Endothelial cell of umbilical vein (primary cell): Measurements from ENCODE around the gene LRRTM4.

Experiments
- EZH2 ChIP-seq: IDR thresholded peaks from 2 replicates; pipeline ENCODE4 v1.6.1; 2012; ENCODE audit warnings: borderline replicate concordance, low read depth, mild to moderate bottlenecking, moderate library complexity, low read length, inconsistent platforms; ENCODE audit not compliant: severe bottlenecking
- FOS ChIP-seq: IDR thresholded peaks from 2 replicates; pipeline ENCODE4 v1.6.1; 2011; ENCODE audit warnings: mild to moderate bottlenecking, low read length, moderate library complexity, borderline replicate concordance; ENCODE audit not compliant: insufficient read depth
- GATA2 ChIP-seq: IDR thresholded peaks from 2 replicates; pipeline ENCODE4 v1.7.0; 2011; ENCODE audit warnings: low read depth, mild to moderate bottlenecking, moderate library complexity, mixed read lengths, low read length; ENCODE audit not compliant: insufficient read length, insufficient read depth
- JUN ChIP-seq: IDR thresholded peaks from 2 replicates; pipeline ENCODE4 v1.6.1; 2011; ENCODE audit warnings: borderline replicate concordance, low read depth; ENCODE audit not compliant: insufficient read length, insufficient read depth
- MAX ChIP-seq: IDR thresholded peaks from 2 replicates; pipeline ENCODE4 v1.6.1; 2011; ENCODE audit not compliant: insufficient read depth, insufficient read length
- MYC ChIP-seq: IDR thresholded peaks from one replicate; pipeline ENCODE4 v1.6.1; 2011; ENCODE audit warnings: mild to moderate bottlenecking, low read depth, low read length
- POLR2A ChIP-seq: IDR thresholded peaks from 2 replicates; pipeline ENCODE4 v1.6.1; 2012; ENCODE audit warnings: low read depth, mild to moderate bottlenecking, control low read depth, low read length
- POLR2AphosphoS5 ChIP-seq: IDR thresholded peaks from 2 replicates; pipeline ENCODE4 v1.6.1; 2012; ENCODE audit warnings: low read depth, mild to moderate bottlenecking, control low read depth, low read length, moderate library complexity; ENCODE audit not compliant: insufficient read depth
- TF ChIP-seq, protein P1 (sequence below), 2 donors: IDR thresholded peaks; 1 replicate in 1 of 2; 2 replicates in 1 of 2; pipeline ENCODE4 v1.5.1; 2011; ENCODE audit warnings: low read length in 2 of 2, mild to moderate bottlenecking in 2 of 2, moderate library complexity in 2 of 2, control low read depth in 1 of 2, inconsistent platforms in 1 of 2, low read depth in 1 of 2; ENCODE audit not compliant: insufficient read depth in 1 of 2; ENCODE audit errors: extremely low read depth in 1 of 2

DNA sequence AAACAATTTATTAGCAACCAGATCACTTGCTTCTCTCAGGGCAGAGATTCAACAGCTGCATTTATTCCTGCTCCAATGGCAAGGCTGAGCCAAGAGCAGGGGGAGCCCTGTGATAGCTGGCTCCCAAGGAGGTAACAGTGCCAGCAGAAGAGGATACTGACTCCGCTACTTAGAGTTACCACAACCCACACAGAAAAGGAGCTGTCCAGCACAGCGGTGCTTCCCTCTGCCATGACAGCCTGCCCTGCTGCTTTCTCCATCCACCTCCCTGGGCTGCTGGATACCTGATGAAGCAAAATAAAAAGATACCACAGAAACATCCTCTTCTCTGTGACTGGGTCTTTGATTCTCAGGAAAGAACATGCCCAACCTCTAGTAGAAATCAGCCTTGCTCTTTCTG is 467.2 kb downstream of the LRRTM4 start:
- TF ChIP-seq, protein P1, sequence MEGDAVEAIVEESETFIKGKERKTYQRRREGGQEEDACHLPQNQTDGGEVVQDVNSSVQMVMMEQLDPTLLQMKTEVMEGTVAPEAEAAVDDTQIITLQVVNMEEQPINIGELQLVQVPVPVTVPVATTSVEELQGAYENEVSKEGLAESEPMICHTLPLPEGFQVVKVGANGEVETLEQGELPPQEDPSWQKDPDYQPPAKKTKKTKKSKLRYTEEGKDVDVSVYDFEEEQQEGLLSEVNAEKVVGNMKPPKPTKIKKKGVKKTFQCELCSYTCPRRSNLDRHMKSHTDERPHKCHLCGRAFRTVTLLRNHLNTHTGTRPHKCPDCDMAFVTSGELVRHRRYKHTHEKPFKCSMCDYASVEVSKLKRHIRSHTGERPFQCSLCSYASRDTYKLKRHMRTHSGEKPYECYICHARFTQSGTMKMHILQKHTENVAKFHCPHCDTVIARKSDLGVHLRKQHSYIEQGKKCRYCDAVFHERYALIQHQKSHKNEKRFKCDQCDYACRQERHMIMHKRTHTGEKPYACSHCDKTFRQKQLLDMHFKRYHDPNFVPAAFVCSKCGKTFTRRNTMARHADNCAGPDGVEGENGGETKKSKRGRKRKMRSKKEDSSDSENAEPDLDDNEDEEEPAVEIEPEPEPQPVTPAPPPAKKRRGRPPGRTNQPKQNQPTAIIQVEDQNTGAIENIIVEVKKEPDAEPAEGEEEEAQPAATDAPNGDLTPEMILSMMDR (IDR thresholded peaks at IDR 0.05; ENCODE audit: extremely low read depth in 1 of 2, insufficient read depth in 1 of 2, low read depth in 1 of 2, low read length in 2 of 2) = no peak
- TF ChIP-seq MAX = no peak
- no peak for TF ChIP-seq EZH2
- no peak for TF ChIP-seq POLR2A
- no peak for TF ChIP-seq POLR2AphosphoS5
- TF ChIP-seq FOS = no peak
- TF ChIP-seq JUN = no peak
- no peak for TF ChIP-seq MYC
- TF ChIP-seq GATA2 = no peak
